GM19238 (cell line): Measurements from ENCODE around the gene RPS19.
"Not testable (repeated sequence)": the region's sequence is repeated elsewhere in the genome, so short reads cannot be mapped to it uniquely, and the experiment has no call there.

Source experiments
- DNase-seq: peaks from one replicate; pipeline ENCODE4 v3.0.0; 2011; ENCODE audit warnings: low spot score; ENCODE audit not compliant: insufficient read length

RPS19 gene

DNA sequence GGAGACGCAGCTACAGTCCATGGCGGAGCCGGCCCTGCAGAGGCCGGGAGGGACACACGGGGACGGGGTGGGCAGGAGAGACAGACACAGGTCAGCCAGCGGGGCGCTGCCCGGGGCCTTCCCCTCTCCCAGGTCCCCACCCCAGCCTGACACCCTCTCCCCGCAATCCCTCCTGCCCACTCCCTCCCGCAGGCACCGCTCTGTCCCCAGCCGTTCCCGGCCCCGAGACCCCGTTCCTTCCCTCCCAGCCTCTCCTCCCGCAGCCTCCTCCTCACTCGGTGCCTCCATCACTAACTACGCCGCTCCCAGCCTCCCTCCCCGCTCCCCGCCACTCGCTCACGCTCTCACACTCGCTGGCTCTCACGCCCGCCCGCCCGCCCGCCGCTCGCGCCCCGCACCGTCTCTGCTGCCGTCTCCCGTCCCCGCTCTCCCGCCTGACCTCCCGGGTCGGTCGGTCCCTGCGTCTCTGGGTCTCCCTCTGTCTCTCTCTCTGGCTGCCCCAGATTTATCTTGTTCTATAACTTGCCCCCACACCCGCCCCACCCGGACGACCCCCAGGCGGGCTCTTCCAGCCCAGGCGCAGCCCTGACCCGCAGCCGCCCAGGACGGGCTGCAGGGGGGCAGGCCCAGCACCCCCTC lies 53.0 kb downstream of the RPS19 start:
- DNase-seq, result no peak

DNA sequence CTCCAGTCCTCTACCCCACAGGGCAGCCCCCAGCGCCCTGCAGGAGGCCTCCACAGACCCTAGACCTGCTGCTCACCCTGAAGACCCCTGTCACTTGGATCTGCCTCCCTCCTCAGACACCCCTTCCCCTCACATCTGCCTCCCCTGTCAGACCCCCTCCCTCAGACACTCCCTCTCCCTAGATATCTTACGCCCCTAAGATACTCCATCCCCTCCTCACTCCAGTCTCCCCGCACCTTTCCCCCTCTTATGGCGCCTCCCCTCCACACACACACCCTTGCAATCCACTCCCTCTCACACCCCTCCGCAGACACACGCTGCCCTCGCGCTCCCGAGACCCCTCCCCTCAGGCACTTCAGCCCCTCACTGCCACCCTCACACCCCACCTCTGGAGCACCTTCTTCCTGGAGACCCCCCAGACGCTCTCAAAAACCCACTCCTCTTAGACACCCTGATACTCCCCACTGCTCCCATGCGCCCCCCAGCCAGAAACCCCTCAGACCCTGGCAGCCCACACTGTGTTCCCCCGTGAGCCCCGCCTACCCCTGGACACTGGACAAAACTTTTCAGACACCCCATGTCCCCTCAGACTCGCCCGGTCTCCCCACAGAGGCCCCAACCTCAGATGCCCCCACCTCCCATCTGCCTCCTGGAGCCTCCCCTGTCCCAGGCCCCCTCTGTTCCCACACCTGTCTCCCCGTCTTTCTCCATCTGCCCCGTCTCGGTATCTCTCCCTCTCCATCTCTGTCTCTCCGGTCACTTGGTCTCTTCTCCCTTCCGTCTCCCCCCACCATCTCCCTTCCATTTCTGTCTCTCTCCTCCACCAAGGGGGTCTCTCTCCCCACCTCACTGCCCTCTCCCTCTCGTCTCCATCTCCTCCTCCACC lies 53.7 kb downstream of the RPS19 start:
- no peak for DNase-seq

DNA sequence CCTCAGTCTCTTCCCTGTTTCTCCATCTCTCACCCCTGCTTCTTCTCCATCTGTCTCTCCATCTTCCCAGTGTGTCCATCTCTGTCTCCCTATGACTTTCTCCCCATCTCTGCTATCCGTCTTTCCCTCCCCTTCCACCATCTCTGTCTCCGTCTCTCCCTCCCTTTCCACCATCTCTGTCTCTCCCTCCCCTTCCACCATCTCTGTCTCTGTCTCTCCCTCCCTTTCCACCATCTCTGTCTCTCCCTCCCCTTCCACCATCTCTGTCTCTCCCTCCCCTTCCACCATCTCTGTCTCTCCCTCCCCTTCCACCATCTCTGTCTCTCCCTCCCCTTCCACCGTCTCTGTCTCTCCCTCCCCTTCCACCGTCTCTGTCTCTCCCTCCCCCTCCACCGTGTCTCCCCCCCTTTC lies 54.4 kb downstream of the RPS19 start:
- not testable (repeated sequence) for DNase-seq

DNA sequence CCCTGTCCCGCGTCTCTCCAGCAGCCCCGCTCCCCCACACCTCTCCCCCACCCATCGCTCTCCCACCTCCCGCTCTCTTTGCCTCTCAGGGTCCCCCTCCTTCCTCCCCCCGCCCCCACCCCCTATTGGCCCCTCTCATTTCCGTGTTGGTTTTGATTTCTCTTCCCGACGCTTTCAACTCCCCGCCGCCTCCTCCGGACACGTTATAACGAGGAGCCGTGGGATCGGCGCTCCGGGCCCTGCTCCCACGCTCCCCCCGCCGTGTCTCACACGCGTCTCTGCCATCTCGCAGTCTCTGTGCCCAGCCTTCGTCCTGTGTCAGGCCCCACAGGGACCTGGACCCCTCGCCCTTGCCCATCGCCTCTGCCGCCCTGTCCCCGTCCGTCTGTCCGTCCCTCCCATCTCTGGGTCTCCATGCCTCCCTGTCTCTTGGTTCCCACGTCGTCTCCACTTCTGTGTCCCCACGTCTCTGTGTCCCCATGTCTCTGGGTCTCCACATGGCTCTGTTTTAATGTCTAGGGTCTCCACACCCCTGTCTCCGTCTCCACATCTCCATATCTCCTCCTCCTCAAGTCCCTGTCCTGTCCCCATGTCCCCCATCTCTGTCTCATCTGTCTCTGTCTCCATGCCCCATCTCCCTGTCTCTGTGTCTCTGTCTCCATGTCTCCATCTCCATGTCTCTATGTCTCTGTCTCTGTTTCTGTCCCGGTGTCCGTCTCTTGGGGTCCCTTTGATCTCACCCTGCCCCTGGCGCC lies 55.1 kb downstream of the RPS19 start:
- no peak for DNase-seq

DNA sequence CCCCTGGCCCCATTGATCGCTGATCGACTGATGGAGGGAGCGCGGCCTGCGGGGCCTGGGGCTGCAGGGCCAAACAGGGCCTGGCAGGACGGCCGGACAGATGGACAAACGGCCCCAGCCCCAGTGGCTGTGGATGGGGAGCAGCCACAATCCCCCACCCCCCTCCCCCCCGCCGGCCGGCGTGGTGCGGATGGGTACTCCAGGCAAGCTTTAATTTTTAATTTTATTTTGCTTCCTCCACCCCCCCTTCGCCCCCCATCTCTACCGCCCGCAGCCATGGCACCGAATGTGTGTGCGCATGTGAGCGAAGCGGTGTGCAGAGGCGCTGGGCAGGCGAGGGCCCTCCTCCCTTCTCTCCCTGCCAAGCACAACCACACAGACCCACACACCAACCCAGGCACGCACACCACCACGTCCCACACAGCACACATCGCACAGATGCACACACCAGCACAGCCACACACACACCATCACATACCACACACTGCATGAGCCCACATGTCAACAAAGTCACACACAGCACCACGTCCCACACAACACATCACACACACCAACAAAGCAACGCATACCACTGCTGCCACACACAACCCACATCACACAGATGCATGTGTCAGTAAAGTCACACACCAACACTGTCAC lies 55.8 kb downstream of the RPS19 start:
- no peak for DNase-seq

DNA sequence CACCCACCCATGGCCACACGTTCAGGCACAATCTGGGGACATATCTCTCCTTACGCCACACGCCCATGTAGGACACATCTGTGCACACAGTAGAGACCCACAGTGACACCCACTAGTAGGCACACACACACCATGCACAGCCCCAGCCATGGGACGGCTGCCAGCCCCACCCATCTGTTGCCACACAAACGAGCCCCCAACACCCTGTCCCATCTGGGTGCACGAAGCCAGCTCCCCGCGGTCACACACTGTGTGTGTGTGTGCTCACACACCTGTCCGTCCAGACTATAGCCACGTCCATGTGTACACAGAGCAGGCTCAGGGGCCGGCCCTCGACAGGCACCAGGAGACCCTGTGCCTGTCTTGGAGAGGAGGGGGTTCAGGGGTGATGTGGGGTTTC lies 57.6 kb downstream of the RPS19 start:
- no peak for DNase-seq

DNA sequence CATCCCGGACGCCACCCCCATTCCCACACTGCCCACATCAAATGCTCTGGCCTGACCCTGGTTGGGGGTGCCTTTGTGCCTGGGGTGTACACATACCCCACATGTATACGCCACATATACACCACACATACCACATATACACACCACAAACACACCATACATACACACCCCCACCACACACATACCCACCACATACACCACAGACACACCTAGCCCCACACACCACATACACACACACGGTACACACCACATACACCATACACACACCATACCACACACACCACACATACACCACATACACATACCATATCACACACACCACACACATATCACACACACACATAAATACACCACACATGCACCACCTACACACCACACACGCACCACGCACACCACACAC lies 58.0 kb downstream of the RPS19 start:
- DNase-seq, result no peak

DNA sequence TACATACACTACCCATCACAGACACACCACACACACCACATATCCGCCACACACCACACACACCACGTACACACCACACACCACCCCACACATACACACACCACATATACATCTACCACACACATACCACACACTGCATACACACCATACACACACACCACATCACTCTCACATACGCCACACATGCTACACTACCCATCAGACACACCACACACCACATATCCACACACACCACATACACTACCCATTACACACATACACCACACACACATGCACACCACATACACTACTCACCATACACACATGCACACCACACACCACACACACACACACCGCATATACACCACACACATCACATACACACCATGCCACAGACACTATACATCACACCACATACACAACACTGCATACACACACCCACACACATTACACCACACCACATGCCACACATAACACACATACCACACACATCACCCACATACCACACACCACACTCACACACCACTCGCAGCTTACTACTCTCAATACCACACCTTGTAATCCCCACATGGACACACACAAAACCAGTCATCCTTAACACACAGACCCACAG lies 58.7 kb downstream of the RPS19 start:
- no peak for DNase-seq

DNA sequence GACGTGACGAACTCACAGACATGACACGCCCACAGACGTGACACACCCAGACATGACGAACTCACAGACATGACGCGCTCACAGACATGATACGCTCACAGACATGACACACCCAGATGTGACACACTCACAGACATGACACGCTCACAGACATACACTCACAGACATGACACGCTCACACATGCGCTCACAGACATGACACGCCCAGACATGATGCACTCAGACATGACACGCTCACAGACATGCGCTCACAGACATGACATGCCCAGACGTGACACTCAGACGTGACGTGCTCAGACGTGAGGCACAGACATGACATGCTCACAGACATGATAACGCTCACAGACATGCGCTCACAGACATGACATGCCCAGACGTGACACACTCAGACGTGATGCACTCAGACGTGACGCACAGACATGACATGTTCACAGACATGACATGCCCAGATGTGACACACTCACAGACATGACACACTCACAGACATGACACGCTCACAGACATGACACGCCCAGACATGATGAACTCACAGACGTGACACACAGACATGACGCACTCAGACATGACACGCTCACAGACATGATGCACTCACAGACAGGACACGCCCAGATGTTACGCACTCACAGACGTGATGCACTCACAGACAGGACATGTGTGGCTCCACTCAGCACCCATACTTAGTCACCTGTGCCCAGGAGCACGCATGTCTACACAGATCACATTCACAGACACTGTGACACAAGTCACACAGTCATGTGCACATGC lies 60.1 kb downstream of the RPS19 start:
- no peak for DNase-seq

DNA sequence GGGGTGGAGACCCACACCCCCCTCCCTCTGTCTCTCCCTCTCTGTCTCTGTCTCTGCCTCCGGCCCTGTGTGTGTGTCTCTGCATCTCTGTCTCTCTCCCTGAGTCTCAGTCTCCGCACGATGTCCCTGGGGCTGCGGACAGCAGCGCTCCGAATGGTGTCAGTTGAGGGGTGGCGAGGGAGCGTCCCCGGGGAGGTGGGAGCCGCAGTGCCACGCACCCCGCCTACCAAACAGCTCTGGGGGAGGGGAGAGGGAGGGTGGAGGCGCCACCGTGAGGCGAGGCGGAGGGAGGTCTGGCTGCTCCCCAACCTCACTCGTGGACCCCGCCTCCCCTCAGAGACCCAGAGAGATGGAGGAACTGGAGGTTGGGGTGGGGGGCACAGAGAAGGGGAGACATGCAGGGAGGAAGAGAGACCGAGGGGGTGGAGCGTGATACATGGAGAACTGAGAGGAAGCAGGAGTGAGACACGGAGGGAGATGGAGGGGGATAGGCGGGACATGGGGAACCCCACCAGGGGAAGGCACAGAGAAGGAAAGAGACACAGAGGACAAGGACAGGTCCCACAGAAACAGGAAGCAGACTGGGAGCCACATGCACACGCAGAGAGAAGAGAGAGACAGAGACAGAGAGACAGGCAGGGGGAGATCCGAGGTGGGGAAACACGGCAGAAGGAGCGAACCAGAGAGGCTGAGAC lies 61.0 kb downstream of the RPS19 start:
- no peak for DNase-seq

DNA sequence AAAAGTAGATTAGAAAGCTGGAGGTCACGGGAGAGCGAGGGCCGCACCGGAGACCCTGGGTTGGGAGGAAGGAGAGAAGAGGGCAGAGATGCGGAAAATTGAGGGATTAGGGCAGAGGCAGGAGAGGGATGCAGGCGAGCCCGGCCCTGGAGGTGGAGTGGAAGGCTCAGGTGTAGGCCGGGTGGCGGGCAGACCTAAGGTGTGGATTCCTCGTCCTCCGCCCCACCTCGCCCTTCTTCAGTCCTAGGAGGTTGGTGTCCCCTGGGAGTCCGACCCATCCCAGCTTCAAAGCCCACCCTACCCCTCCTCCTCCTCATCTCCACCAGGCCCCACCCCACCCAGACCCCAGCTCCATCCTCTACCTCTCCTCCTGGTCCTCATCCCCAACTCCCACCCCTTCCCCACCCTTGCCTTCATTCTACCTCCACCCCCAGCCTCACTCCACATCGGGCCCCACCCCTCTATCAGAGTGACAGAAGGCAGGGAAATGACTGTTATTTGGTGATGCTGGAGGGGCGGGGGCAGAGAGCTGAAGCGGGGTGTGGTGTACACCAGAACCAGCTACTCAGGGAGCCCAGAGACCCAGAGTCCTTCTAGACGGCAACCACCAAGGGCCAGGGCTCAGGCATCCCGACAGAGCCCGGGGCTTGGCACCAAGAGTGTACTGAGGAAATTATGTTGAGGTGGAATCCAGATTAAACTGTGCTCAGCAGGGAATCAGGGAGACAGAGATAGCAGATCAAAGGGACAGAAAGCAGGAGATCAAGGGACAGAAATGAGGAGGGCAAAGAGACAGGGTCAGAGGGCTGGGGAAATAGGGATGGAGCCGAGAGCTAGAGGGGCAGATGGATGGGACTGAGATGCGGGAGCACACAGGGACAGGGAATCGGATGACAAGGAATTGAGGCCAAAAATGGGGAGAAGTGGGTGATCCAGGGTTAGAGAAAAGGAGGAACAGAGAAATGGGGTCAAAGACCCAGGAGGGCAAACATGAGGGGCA lies 61.8 kb downstream of the RPS19 start:
- no peak for DNase-seq
